NCI-H2029 treated with DMSO at 0.1 percent for 48 hours (cell line): Measurements from ENCODE around the gene TBL1Y.
"Not testable (repeated sequence)": the region's sequence is repeated elsewhere in the genome, so short reads cannot be mapped to it uniquely, and the experiment has no call there.

Source experiments
- DNase-seq: peaks from one replicate; lab custom pipeline; 2025; lab: John Stamatoyannopoulos, UW

The TBL1Y gene

DNA sequence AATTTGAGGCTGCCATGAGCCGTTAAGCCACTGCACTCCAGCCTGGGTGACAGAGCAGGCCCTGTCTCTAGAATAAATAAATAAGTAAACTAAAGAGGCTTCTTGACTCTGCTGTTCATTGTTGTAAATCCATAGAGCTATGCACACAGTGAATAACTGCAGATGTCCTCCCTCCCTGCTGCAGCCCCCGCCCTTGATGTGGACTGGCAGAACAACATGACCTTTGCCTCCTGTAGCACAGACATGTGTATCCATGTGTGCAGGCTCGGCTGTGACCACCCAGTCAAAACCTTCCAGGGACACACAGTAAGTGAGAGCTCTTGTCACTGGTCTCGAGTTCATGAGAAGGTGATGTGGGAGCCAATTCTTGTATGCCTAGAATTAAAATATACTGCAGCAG is 170.1 kb downstream of the TBL1Y start:
- not testable (repeated sequence) for DNase-seq

DNA sequence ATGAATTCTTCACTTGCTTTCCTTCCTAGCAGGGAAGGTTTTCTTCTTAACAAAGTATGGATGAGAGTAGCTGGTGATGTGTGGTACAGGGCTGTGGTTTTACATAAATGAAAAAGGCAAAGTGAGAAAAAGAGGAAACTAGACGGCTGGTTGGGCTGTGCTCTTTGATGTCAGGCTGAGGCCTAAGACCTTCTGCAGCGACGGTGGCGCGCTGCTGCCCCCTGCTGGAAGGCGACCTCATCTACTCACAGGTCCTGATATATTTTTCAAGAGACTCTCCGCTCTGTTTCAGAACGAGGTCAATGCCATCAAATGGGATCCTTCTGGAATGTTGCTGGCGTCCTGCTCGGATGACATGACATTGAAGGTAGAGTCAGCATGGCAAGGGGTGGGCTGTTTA is 175.1 kb downstream of the TBL1Y start:
- DNase-seq, result no peak

DNA sequence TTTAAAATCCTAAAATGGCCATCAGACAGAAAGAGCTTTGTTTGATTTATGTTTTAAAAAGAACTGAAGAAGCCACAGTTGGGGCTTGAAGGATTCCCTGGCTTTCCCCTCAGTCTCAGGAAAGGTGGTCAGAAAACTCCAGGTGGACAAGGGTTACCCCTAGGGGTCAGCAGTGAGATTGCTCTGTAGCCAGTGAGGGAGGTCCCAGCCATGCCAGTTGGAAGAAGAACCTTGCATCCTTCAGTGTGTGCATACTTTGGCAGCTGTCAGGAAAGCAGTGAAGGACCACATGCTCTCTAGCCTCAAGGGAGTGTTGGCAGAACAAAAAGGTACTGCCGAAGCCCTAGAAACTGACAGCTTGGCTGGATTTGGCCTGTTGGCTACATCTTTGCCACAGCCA is 182.3 kb downstream of the TBL1Y start:
- DNase-seq, result no peak

DNA sequence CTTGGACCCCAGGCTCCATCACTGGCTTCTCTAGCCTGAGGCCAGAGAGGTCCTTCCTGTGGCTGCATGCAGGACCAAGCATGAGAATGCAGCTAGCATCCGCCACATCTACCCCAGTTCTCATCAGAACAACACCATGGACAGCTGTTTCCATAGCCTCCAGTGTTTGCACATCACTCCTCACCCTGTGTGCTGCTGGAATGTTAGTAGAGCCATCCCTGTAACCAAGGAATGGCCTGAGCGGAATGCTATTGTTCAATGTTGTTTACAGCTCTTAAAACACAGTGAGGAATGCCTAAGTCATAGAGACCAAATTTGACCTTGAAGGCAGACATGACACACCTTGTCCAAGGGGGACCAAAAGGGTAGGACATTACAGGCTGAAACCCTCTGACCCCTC is 183.9 kb downstream of the TBL1Y start:
- DNase-seq, result no peak

DNA sequence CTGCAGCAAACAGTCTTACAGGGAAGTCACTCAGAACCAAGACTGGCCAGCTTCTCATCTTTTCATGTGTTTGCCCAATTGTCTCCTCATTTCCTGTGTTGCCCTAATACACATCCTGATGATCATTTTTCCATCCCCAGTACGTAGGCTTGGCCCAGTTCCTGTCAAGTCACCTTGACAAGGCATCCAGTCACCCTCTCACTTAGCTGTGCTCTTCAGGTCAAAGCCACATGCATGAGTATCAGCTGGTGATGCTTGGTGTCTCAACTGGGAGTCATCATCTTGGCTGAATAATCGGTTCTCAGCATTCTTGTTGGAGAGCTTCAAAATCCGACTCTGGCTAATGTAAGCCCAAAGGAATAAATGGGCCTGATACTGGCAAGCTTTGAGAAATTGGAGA is 186.5 kb downstream of the TBL1Y start:
- no peak for DNase-seq

DNA sequence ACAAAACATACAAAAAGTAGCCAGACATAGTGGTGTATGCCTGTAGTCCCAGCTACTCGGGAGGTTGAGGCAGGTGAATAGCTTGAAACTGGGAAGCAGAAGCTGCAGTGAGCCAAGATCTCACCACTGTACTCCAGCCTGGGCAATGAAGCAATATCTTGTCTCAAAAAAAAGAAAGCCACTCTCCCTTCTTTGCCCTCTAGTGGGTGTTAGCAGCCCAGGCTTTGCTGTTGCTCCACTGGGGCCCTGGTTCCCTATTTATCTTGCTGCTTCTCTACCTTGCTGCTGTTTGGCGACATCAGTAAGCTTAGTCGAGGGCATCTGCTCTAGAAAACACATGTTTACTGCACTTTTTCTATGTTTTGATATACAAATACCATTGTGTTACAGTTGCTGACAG is 189.2 kb downstream of the TBL1Y start:
- no peak for DNase-seq

DNA sequence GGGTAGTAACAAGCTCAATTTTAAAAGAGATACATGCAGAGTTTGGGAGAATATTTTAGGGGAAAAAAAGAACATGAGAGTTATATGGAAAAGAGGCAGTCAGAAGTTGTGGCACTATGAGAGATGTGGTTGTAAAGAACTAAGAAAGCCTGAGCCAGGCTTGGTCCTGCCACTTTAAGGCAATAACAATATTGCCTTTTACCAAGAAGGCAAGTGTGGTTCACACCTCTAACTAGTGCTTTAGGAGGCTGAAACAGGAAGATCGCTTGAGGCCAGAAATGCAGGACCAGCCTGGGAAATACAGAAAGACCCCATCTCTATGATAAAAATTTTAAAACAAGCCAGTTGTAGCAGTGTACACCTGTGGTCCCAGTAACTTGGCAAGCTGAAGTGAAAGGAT is 192.2 kb downstream of the TBL1Y start:
- DNase-seq, result no peak

DNA sequence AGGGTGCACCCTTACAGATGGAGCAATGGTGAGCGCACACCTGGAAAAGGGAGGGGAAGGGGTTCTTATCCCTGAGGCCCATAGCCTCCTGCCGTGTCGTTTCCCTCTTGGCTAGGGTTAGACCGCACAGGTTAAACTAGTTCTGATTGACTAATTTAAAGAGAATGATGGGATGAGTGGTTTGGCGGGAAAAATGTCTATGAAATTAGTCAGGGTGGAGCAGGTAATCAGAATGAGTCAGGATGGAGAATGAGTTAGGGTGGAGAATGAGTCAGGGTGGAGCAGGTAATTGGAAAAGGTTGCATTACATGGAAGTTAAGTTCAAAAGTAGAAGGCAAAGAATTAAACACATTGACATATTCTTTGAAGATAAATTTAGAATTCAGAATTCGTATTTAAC is 196.7 kb downstream of the TBL1Y start:
- DNase-seq, result no peak

DNA sequence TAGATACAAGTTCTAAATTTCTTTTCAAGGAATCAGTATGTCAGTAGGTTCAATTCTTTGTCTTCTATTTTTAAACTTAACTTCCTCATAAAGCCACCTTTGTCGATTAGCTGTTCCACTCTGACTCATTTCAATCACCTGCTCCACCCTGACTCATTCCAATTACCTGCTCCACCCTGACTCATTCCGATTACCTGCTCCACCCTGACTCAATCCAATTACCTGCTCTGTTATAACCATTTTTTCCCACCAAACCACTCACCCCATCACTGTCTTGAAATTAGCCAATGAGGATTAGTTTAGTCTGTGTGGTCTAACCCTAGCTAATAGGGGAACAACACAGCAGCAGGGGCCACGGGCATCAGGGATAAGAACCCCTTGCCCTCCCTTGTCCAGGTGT is 199.6 kb downstream of the TBL1Y start:
- DNase-seq, result no peak

DNA sequence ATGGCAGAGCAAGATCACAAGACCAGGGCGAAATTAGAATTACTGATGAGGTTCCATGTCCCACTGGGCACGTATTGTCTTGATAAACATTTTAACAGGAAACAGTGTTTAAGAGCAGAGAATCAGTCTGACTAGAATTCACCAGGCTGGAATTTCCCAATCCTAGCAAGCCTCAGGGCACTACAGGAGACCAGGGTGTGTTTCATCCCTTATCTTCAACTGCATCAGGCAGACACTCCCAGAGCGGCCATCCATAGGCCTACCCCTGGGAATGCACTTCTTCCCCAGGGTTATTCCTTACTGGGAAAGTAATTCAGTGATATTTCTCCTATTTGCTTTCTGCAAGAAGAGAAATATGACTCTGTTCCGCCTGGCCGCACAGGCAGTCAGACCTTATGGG is 205.4 kb downstream of the TBL1Y start:
- no peak for DNase-seq

DNA sequence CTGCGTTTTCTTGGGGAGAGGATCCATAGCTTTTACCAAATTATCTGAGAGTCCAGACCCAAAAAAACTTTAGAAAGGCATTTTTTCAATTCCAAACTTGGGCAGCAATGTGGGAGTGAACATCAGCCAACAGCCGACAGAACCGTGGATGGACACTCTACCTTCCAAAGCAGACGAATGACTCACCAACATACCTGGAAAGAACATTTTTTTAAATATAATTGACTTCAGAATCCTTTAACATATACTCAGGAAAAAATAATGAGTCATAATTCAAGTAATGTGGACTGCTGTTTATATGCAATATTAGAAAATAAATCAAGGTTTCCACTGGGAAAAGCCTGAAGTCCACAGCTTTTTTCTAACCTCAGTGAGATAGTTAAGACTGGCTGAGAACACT is 211.7 kb downstream of the TBL1Y start:
- DNase-seq, result no peak

DNA sequence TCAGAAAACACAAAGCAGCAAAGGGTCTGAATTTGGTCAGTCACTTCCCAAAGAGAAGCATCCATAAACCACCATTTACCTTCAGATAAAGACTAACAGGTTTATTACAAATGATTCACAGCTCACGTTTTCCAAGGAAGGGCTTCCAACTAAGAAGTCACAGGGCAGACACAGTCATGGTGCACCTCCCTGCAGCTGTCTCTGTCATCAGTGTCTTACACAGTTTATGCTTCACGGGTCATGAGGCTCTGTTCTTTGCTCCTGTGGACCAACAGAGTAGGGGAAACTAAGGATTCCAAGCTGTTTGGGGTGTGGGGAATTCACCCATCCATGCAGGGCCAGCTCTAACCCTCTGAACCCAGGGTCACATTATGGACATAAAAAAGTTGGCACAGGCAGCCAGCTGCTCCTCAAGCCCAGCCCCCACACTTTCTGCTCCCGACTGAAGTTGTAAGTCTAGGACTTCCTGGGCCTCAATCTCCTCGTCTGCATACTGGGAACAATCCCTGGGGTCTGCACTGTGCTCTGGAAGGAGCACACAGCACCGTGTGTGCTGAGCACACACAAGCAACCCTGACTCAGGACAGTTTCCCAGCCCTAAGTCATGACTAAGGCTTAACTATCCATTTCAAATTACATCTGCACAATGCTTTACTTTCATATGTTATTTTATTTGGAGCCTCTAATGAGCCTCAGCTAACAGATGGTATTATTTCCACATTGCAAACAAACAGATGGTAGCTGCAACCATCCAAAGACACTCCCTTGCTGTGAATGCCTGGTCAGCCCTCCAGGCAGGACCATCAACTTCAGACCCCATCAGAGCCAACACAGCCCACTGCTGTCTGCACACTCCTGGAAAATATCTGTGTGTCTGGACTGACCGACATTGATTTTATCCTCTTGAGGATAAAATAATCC is 214.9 kb downstream of the TBL1Y start:
- DNase-seq, result no peak

DNA sequence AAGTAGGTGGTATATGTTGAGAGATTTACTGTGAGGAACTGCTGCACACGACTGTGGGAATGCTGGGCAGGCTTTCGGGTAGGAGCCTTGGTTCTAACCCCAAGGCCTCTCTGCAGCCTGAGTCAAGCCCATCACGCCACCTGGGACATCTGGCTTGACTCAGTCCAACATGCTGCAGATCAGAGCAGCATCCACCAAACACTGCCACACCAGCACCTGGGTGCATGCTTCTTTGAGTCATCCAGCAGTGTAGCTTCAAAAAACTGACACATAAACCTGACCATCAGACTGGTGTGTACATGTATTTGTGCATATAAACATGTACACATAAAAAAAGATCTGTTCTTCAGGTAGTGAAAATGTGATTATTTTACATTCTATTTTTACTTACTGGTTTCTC is 217.7 kb downstream of the TBL1Y start:
- DNase-seq, result no peak
